Activated CD4-positive, CD25-positive, alpha-beta regulatory T cell treated with anti-CD3 and anti-CD28 coated beads, Interleukin-2, amount 50 U/mL, for 72 hours (primary cell): ENCODE results near the gene TMPRSS12.
"Not testable (repeated sequence)": the region's sequence is repeated elsewhere in the genome, so short reads cannot be mapped to it uniquely, and the experiment has no call there.

Experiments used
- DNase-seq: peaks from one replicate; pipeline ENCODE4 v3.0.0; 2021

The TMPRSS12 gene

DNA sequence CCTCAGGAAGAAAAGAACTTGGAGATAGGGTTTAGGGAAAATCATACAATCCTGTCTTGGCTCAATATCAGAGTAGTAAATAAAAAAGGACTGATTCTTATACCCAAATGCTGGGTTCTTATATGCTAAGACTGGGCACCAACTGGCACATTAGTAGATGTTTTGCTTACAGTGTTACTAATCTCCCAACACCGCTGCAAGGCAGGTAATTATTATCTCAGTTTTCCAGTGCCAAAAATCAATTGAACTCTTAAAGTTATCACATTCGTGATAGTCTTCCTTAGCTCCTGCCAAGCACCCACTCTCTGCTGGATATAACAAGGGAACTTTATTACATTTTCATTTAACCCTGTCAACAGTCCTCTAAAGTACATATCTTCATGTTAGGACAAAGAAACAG lies 84.6 kb downstream of the TMPRSS12 start:
- DNase-seq = no peak

DNA sequence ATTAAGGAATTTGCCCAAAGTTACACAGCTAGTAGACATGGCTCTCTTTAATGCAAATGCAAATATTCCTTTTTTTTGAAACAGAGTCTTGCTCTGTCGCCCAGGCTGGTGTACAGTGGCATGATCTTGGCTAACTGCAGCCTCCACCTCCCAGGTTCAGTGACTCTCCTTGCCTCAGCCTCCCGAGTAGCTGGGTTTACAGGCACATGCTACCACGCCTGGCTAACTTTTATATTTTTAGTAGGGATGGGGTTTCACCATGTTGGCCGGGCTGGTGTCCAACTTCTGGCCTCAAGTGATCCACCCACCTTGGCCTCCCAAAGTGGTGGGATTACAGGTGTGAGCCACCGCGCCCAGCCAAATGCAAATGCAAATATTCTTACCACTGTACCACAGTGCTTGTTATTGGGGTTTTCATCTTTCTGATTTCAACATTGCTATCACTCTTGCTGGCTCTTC lies 85.1 kb downstream of the TMPRSS12 start:
- DNase-seq = no peak

- no peak for DNase-seq
Measured at GRCh38 chr12:50928392-50928791, 85.7 kb downstream of the TMPRSS12 start.

DNA sequence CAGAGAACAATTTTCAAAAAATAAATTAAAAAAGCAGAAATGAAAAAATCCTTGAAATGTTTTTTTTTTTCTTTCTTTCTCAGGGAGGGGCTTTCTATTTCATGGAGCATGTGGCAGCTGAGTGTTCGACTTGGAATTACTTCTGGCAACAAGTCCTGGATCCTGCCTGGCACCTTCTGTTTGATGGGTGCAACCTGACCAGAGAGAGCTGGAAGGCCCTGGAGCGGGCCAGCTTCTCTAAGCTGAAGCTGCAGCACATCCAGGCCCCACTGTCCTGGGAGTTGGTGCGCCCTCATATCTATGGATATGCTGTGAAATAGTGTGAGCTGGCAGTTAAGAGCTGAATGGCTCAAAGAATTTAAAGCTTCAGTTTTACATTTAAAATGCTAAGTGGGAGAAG lies 87.1 kb downstream of the TMPRSS12 start:
- DNase-seq = no peak

- not testable (repeated sequence) for DNase-seq
Measured at GRCh38 chr12:50930477-50930876, 87.8 kb downstream of the TMPRSS12 start.

DNA sequence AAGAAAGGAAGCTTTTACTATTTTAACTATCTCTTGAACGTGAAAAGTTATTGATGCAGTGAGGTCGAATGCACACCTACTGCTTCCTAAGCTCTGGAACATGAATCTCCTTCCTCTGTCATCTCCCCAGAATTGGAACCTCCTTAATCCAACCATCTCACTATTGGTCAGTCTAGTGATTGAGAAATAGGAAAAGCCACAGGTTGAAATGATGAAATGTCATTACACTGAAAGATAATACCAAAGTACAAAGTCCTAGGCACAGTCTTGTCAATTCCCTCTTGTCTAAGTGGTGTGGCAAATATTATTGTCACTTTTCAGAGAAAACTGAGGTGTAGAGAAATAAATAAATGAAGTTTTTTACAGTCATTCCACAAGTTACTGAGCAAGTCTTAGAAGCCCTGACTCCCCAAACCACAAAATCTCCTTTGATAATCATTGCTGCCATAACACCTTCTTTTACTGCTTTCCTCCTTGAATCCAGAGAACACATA lies 90.1 kb downstream of the TMPRSS12 start:
- DNase-seq = no peak

GRCh38 chr12:50933459-50934124 lies 90.9 kb downstream of the TMPRSS12 start:
- DNase-seq = no peak

GRCh38 chr12:50934371-50934851 lies 91.7 kb downstream of the TMPRSS12 start:
- no peak for DNase-seq

DNA sequence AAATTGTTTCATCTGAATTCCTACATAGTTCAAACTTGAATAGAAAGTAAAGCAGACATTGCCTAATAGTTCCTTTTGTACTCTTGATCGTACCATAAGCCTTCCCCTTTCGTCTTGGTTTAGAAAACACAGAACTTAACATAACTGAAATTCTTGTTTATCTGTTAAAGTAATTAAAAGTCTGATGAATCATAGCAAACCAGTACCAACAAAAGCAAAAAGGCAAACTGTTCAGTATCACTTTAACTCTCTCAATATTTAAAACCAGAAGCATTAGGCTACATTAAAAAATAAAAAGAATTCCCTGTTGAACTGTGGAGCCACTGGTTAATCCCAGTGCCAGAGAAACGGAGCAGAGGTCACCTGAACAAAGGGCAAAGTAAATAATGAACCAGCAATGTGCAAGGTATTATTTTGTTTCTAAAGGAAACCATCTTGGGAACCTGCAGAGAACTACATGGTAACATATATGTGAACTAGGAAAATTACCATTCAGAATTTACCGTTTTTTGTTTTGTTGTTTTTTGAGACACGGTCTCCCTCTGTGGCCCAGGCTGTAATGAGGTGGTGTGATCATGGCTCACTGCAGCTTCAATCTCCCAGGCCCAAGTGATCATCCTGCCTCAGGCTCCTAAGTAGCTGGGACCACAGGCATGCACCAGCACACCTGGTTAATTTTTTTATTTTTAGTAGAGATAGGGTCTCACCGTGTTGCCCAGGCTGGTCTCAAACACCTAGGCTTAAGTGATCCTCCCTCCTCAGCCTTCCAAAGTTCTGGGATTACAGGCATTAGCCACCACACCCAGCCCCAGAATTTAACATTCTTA lies 92.5 kb downstream of the TMPRSS12 start:
- DNase-seq = no peak

DNA sequence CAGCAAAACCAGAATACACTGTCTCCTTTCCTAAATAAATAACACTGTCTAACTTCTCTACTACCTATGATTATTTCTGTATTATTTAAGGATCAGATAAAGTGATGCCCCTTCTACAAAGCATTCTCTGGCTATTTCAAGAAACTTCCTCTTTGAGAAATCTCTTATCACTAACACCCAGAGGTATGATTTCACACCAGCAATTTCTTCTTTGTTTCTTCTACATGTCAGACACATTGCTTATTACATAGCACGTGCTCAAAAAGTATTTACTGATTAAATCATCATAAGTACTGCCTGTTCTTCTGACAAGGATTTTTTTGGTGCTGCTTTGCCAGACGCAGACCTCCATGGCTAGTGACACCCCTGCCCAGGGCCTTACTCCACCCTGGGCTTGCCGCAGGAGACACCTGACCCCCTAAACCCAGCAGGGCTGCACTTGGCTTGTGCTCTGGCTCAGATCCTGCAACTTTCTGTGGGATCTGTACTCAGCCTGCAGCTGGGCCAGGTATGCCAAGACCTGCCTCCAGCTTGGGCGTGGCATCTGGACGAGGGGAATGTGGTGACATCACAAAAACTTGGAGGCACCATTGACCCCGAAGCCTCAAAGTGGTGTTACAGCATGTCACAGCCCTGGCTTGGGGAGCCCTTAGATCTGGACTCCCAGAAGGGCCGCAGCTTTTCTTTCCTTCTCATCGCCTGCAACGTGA lies 94.2 kb downstream of the TMPRSS12 start:
- DNase-seq = no peak
